GM12874 (cell line): ENCODE measurements around the gene SPTBN4.

Experiments used
- TF ChIP-seq, protein P1 (sequence below): IDR thresholded peaks from 2 replicates; pipeline ENCODE4 v1.5.1; 2011; ENCODE audit warnings: low read depth, mild to moderate bottlenecking, control low read depth, low read length, moderate library complexity; ENCODE audit not compliant: insufficient read depth

The SPTBN4 gene

GRCh38 chr19:40608957-40609356, 142.2 kb downstream of the SPTBN4 start:
- TF ChIP-seq, protein P1, sequence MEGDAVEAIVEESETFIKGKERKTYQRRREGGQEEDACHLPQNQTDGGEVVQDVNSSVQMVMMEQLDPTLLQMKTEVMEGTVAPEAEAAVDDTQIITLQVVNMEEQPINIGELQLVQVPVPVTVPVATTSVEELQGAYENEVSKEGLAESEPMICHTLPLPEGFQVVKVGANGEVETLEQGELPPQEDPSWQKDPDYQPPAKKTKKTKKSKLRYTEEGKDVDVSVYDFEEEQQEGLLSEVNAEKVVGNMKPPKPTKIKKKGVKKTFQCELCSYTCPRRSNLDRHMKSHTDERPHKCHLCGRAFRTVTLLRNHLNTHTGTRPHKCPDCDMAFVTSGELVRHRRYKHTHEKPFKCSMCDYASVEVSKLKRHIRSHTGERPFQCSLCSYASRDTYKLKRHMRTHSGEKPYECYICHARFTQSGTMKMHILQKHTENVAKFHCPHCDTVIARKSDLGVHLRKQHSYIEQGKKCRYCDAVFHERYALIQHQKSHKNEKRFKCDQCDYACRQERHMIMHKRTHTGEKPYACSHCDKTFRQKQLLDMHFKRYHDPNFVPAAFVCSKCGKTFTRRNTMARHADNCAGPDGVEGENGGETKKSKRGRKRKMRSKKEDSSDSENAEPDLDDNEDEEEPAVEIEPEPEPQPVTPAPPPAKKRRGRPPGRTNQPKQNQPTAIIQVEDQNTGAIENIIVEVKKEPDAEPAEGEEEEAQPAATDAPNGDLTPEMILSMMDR: no peak

DNA sequence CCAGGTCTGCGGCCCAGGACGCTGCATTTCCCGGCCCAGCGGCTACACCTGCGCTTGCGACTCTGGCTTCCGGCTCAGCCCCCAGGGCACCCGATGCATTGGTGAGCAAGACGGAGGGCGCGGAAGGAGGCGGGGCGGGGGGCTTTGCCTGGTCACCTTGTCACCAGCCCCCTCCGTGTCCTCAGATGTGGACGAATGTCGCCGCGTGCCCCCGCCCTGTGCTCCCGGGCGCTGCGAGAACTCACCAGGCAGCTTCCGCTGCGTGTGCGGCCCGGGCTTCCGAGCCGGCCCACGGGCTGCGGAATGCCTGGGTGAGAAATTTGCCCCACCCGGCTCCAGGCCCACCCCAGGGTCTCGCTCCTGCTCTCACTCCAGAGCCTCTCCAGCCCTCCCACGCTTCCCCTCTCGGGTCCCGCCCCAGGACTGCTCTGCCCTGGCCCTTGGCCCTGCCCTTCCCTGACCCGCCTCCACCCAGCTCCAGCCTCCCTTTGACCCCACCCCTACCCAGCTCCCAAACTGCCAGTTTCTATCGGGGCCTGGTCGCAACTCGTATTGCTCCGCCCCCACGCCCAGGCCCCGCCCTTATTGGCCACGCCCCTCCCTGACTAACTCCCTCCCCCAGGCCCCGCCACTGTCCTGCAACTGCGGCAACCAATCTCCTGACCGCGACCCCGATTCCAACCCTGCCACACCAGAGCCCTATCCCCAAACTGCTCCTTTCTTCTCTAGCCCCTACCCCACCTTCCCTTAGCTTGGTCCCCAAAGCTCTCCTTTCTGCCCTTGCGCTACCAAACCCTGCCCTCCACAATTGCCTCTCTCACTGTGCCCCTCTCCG, 143.0 kb downstream of the SPTBN4 start:
- TF ChIP-seq, protein P1: no peak

DNA sequence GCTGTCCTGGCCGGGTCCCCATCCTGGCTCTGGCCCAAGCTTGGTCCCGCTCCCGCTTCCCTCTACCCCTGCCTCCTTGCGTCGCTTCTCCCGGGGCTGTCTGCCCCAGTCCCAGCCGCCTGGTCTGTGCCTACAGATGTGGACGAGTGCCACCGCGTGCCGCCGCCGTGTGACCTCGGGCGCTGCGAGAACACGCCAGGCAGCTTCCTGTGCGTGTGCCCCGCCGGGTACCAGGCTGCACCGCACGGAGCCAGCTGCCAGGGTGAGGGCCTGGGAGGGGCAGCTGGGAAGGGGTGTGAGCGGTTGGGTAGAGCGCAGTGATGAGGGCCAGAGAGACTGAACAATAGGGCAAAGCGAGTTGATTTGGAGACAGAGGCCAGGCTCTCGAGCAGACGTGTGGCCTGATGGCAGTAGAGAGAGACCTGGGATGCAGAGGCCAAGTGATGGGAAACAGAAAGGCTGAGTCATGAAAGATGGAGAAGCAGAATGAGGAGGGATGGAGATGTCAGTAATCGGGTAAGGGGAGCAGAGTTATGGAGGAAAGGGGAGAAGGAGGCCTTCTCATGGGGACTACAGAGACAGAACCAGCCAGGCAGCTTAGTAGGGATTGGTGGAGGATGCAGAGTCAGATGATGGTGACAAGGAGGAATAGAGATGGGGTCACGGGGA, 143.7 kb downstream of the SPTBN4 start:
- TF ChIP-seq, protein P1: no peak

DNA sequence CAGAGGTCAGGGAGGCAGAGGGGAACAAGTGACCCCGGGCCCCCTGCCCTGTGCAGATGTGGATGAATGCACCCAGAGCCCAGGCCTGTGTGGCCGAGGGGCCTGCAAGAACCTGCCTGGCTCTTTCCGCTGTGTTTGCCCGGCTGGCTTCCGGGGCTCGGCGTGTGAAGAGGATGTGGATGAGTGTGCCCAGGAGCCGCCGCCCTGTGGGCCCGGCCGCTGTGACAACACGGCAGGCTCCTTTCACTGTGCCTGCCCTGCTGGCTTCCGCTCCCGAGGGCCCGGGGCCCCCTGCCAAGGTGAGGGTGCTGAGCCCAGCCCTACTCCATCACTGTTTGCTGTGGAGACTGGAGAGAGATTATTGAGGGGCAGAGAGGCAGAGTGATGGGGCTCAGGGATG, 144.3 kb downstream of the SPTBN4 start:
- TF ChIP-seq, protein P1: no peak

DNA sequence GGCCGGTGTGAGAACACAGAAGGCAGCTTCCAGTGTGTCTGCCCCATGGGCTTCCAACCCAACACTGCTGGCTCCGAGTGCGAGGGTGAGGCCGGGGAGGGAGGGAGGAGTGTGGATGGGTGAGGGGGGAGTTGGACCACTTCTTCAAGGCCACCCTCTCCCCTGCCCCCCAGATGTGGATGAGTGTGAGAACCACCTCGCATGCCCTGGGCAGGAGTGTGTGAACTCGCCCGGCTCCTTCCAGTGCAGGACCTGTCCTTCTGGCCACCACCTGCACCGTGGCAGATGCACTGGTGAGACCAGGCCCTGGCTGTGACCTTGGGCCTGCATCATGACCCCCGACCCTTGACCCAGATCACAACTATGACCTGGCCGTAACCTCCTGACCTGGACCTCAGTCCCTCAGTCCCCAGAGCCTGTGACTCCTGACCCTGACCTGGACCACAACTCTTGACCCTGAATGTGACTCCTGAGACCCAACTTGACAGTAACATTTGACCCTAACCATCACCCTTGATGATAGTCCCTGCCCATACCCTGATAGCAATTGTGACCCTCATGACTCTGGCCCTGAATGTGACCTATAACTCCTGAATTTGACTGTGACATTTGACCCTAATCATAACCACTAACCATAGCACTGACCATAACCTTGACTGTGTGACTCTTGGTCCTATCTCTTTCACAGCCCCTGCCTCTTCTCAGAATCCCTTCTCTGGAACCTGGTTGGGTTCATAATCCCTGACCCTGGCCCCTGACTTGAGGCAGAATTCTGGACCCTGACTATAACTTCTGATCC, 145.3 kb downstream of the SPTBN4 start:
- TF ChIP-seq, protein P1: no peak

GRCh38 chr19:40612831-40613689, 146.3 kb downstream of the SPTBN4 start:
- TF ChIP-seq, protein P1: no peak
